NCI-H226 (cell line): ENCODE measurements around the gene DDX3Y.

Experiments
- DNase-seq: peaks from one replicate; pipeline ENCODE4 v3.0.0-alpha.2; 2015

The DDX3Y gene

DNA sequence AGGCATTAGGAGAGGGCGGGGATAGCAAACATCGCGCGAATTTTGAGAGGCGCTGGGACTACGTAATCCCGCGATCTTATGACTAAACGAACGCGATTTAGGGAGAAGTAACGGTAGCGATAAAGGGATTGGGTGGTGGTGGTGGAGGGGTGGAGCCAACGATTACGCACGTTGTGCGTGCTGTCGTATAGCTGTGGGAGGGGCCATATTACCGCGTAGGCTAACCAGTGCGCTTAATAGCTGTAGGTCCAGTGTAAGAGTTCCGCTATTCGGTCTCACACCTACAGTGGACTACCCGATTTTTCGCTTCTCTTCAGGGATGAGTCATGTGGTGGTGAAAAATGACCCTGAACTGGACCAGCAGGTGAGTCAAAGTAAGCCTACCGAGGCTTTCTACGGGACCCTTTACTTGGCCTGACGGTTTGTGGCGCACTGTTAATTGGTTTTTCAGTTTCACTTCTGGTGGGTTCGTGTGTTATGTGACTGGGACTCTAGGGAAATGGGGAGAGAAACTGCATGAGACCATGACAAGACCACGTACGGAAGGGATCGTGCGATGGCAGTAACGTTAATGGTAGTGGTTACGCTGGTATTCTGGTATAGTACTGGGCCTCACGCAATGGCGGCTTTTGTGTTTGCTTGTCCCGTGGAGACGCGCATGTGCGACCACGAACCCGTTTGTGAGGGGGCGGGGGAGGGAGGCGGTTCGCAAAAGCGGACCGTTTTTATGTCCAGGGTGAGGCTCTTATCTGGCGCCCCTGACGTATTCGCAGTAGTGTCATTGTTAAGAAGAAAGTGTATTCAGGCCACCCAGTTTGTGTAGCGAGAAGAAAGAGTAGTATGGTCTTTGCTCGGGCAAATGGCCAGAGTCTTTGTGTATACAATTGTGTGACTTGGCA lies at the start of gene DDX3Y:
Gene DDX3Y, plus strand, starts transcription at position 251 of the 899 bp plus-strand sequence. Its CDS starts 69 bp downstream, at position 320.
- peak; percentile 80 for DNase-seq

DNA sequence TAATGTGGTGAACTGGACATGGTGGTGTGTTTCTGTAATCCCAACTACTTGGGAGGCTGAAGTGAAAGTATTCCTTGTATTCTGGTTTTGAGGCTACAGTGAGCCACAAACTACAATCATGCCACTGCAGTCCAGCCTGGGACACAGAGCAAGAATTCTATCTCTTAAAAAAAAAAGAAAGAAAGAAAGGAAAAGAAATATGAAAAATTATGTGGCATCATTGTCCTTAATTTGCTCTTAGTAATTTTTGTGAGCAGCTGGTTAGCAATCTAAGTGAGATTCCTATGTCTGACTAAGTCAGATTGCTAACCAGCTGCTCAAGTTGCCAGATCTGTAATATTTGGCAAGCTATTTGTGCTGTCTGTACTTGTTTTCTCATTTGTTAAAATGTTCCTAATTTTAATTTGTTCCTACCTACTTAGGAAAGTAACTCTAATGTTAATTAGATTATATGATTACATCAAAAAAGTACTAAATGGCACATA lies 48.8 kb upstream of the DDX3Y start:
- DNase-seq: no peak

DNA sequence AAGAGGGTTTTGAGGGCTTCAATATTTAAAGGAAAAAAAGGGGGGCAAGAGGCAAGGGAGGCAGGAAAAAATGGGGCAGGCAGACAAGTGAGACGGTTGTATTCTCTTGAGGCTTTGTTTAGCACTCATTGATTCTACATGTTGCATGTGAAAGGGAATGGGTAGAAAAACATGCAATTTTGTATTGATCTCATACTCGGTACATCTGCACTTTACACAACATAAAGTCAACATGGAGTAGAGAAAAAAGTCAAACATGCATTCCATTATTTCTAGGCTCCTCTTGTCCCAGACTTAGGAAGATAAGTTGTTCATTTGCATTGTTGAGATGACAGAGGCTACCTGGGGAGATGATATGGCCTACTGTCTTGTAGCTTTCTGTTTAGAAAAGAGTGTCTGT lies 36.7 kb upstream of the DDX3Y start:
- DNase-seq: no peak

DNA sequence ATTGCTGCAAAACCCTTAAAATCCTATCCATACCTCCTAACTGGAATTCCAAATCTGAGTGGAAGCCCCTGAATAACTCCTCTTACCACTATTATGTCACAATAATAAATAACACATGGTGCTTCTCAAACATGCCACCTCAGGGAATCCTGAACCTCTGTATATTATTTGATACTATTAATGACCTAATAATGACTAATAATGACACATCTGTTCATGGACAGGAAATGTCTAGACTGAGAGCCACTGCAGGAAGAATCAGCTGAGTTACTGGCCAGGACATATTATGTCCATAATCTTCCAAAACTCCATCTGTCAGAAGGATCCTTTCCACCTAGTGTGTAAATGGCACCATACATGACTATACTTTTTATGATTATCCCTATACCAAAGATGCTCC lies 7.7 kb upstream of the DDX3Y start:
- DNase-seq: no peak

DNA sequence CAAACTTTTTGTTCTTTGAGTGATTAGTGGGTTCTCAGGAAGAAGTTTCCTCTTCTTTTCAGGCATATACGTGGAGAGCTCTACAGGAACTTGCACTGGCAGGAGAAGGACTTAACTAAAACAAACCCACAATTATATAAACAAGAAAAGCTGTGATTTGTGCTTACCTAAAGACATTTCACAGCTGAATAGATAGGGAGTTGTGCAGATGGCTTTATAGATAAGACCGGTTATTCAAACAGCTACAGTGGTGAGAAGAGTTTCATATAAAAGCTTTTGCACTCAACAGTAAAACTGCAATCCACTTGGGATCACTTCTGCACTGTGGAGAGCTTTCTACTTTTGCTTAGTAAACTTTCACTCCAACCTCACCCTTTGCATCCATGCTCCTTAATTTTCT lies 6.1 kb upstream of the DDX3Y start:
- no peak for DNase-seq

DNA sequence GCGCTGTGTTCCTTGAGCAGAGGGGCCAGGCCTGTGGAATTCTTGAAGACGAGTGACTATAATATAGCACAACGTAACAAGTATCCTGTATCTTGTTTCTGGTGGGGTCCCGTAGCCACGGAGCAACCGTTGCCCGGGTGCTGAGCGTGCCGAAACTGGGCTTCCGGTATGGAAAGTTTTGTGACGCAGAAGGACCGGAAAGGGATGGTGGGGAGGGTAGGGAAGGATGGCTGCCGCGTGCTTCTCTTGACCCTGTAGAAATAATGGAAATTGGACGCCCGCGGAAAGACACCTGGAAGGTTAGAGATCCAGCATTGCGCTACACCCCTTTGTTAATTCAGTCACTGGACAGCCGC lies 827 bp downstream of the DDX3Y start:
- DNase-seq: peak; percentile 59

DNA sequence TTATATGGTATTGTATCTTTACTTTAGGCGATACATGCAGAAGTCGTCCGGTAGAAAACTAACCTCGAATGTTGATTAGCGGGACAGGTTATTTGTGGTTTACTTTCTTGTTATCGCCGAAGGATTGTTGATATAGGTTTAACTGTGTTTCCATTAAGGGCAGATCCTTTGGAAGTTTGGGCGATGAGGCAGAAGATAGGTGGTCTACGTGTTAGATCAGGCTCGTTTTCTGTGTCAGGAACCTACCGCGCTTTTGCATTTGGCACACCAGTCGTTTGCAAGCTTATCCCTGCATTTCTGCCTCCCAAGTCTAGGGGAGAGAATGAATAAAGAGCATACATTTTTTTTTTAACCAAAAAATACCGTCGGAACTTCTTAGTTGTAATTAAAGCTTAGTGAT lies 1.2 kb downstream of the DDX3Y start:
- no peak for DNase-seq

DNA sequence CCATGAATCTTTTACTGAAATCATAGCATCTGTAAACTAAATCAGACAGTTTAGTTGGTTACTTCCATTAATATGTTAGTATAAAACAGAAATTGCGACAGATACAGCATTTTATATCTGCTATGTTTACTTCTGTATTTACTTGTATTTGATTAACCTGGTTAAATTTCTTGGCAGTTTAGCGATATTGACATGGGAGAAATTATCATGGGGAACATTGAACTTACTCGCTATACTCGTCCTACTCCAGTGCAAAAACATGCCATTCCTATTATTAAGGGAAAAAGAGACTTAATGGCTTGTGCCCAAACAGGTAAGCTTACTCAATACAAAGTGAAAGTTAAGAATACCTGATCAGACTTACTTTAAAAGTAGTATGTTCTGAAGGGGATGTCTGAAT lies 8.9 kb downstream of the DDX3Y start:
- DNase-seq: no peak

DNA sequence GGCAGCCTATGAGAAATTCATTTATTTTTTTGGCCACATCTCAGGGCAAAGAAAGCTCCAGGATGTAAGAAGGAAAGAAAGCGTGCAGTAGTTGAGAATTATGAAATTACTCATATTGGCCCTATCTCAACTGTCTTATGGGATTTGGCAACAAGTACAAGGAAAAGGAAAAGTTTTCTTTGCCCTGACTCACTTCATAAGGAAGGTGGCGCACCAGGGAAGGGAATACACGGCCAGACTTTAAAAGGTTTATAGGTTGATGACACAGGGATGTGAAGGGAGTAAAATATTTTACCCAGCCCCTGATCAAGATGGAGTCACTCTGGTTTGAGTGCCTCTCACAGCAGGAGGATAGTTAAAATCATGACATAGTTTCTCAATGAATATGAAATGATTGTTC lies 23.4 kb downstream of the DDX3Y start:
- peak; percentile 49 for DNase-seq

DNA sequence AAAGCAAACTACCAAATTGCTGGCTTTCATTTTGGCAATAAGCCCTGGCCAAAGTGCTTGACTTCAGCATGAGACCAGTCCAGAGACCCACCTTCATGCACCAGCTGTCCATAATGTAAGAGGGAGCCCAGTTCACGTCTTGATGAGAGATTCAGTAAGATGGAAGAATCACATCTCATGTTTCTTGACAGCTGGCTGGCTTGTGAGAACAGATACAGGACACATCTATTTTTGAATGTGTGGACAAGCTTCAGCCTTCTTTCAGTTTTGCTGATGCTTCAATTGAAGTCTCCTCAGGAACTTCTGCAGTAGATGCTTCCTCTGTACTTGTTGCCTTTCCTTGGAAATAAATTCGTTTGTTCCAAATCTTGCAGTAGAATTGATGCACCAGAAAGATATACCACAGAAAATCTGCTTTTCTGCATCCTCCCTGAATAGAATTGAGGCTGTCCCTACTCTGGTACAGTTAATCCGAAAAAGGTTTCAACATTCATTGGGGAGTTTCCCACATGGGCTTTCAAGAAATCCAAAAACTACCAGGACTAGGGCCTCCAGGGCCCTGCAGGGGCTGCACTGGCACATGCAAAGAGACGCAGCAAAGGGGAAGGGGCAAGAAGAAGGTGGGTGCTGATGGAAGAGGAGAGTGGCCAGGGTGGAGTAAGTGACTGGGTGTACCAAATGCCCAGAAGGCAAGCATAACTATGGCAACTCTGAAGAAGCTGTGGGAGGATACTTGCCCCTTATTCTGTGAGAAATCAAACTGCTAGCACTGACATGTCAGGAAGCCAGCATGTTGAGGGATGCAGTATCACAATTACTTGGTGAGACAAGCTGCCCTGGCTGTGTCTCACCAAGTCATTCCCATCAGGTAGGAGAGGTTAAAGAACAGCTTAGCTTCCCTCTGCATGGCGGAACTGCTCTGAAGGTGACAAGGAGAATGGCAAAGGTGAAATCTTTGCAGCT lies 37.3 kb downstream of the DDX3Y start:
- no peak for DNase-seq
